PFSK-1 (cell line): ENCODE measurements around the gene CREB3L2.

ENCODE experiments used
- POLR2AphosphoS5 ChIP-seq: IDR thresholded peaks from 2 replicates; pipeline ENCODE4 v1.6.1; 2012; ENCODE audit warnings: low read depth, mild to moderate bottlenecking, control low read depth, low read length, moderate library complexity
- SIN3A ChIP-seq: IDR thresholded peaks from 2 replicates; pipeline ENCODE4 v1.6.1; 2012; ENCODE audit warnings: mild to moderate bottlenecking, low read length, moderate library complexity, borderline replicate concordance; ENCODE audit not compliant: insufficient read depth
- TF ChIP-seq, protein P1 (sequence below), 2 experiments: IDR thresholded peaks; 2 replicates each; pipeline versions ENCODE4 v1.6.1 to v1.8.0; 2011 to 2012; ENCODE audit warnings: low read depth in 2 of 2, low read length in 2 of 2, control low read depth in 1 of 2, inconsistent platforms in 1 of 2, mild to moderate bottlenecking in 1 of 2, moderate library complexity in 1 of 2; ENCODE audit not compliant: insufficient read depth in 1 of 2

GRCh38 chr7:138025215-138026186 is 23.6 kb upstream of the CREB3L2 start:
- TF ChIP-seq, protein P1, sequence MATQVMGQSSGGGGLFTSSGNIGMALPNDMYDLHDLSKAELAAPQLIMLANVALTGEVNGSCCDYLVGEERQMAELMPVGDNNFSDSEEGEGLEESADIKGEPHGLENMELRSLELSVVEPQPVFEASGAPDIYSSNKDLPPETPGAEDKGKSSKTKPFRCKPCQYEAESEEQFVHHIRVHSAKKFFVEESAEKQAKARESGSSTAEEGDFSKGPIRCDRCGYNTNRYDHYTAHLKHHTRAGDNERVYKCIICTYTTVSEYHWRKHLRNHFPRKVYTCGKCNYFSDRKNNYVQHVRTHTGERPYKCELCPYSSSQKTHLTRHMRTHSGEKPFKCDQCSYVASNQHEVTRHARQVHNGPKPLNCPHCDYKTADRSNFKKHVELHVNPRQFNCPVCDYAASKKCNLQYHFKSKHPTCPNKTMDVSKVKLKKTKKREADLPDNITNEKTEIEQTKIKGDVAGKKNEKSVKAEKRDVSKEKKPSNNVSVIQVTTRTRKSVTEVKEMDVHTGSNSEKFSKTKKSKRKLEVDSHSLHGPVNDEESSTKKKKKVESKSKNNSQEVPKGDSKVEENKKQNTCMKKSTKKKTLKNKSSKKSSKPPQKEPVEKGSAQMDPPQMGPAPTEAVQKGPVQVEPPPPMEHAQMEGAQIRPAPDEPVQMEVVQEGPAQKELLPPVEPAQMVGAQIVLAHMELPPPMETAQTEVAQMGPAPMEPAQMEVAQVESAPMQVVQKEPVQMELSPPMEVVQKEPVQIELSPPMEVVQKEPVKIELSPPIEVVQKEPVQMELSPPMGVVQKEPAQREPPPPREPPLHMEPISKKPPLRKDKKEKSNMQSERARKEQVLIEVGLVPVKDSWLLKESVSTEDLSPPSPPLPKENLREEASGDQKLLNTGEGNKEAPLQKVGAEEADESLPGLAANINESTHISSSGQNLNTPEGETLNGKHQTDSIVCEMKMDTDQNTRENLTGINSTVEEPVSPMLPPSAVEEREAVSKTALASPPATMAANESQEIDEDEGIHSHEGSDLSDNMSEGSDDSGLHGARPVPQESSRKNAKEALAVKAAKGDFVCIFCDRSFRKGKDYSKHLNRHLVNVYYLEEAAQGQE (IDR thresholded peaks at IDR 0.05; ENCODE audit: insufficient read depth in 1 of 2, low read depth in 2 of 2, low read length in 2 of 2) = no peak
- TF ChIP-seq POLR2AphosphoS5 = no peak
- no peak for TF ChIP-seq SIN3A
